NCI-H146 treated with DMSO at 0.1 percent for 48 hours (cell line): ENCODE data around the gene ZNF550.
A peak's percentile ranks its signal among the peaks of the same experiment; 100 is the strongest.
"Not testable (repeated sequence)": the region's sequence is repeated elsewhere in the genome, so short reads cannot be mapped to it uniquely, and the experiment has no call there.

Source experiments
- DNase-seq: peaks from one replicate; lab custom pipeline; 2025; ENCODE audit not compliant: unreplicated experiment; lab: John Stamatoyannopoulos, UW

The ZNF550 gene

DNA sequence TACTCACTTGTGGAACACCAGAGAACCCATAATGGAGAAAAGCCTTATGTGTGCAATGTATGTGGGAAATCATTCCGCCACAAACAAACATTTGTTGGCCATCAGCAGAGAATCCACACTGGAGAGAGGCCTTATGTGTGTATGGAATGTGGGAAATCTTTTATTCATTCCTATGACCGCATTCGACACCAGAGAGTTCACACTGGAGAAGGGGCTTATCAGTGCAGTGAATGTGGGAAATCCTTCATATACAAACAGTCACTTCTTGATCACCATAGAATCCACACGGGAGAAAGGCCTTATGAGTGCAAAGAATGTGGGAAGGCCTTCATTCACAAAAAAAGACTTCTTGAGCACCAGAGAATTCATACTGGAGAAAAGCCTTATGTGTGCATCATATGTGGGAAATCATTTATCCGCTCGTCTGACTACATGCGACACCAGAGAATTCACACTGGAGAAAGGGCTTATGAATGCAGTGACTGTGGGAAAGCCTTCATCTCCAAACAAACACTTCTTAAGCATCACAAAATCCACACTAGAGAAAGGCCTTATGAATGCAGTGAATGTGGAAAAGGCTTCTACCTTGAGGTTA is 21.6 kb downstream of the ZNF550 start:
- DNase-seq: no peak

DNA sequence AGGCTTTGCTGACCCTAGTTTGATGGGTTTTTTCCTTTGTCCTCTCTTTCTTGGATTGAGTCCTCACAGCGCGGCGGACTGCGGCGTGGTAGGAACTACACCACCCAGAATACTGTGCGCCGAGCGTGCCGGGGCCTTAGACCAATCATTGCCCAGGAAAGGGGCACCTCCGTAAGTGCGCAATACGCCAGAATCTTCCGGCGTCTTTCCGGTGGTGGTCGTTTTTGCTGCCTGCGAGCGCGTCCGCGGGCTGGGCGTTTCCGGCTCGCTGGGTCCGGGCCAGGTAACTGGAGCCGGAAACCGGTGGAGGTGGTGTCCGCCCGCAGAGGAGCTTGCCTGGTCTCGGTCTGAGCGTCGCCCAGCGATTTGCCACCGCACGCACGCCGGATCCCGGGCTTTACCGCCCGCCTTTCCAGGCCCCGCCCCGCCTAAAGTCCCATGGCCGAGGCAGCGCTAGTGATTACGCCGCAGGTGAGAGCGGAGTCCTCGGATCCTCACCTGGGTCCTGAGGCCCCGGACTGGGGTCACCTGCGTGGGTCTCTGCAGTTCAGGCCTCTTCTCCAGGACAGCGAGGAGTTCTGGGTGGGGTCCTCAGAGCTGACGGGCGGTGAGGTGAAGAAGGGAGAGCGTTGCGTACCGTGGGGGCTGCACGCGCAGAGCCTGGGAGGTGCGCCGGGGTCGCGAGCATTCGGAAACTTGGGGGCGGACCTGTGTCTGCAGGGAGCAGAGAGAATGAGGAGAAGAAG is 32.4 kb downstream of the ZNF550 start, which contains the start of gene ZNF549:
TSS of gene ZNF549 (plus strand) at position 221 of the 746 bp plus-strand sequence. CDS start at position 439, 218 bp downstream.
- DNase-seq: peak; percentile 84

DNA sequence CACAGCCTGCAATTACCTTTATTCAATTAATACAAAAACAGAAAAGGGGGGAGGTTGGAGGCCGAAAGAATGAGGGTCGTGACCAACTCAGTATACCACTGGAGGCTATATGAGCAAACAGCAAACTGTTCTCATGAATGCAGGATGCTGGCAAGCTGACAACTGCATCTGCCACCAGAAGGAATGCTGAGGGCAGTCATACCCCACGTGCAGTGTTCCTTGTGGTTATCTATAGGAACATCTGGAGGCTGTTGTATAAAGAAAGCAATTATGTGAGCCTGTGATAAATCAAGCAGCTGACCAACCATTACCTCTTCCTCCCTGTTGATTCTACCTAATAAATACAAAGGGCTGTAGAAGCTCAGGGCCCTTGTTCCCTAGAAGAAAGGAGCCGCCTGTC is 41.6 kb downstream of the ZNF550 start:
- DNase-seq: not testable (repeated sequence)

DNA sequence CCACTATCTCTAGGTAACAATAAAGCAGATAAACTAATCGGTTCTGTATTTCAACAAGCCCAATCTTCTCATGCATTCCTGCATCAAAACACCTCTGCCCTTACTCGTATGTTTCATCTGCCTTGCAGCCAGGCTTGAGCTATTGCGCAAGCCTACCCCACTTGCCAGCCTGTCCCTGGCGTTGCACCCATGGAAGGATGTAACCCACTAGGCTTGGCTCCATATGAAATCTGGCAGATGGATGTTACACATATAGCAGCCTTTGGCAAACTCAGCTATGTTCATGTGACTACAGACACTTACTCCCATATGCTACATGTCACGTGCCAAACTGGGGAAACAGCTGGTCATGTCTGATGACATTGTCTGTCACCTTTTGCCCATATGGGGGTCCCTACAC is 44.4 kb downstream of the ZNF550 start:
- DNase-seq: no peak

DNA sequence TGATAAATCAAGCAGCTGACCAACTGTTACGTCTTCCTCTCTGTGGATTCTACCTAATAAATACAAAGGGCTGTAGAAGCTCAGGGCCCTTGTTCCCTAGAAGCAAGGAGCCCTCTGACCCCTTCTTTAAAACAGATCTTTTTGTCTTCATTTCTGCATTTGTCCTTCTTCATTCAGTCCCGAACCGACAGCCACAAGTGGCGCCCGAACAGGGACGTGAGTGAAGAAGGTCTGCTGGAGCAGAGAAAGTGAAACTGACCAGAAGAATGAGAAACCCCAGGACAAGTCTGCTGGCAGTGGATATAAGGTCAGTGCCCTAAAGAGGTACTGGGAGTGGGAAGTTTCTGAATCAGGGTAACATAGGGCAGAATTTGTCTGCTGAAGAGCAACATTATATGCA is 46.8 kb downstream of the ZNF550 start:
- DNase-seq: no peak

DNA sequence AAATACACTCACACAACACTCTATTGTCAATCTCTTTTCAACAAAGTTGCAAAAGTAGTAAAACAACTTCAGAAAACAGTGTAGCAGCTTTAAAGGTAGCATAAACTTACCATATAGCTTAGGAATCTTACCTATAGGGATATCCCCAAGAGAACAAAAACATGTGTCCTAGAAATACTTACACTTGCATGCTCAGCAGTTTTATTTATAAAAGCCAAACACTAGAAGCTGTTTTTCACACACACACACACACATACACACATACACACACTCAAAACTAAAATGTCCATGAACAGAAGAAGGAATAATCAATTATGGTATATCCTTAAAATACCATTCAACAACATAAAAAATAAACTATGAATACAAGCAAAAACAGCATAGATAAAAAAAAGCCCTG is 48.2 kb downstream of the ZNF550 start:
- DNase-seq: no peak

DNA sequence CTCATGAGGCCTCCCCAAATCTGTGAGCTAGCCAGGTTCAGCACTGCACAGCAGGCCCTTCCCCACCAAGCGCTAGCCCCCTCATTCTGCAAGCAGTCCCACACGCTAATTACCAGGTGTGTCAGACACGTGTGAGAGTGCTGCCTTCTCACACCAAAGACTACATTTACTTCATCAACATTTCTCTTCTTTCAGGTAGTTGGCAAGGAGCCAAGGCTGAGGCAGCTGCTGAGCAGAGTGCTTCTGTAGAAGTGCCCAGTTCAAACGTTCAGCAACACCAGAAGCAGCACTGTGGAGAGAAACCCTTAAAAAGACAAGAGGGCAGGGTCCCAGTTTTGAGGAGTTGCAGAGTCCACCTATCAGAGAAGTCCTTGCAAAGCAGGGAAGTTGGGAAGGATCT is 53.5 kb downstream of the ZNF550 start:
- DNase-seq: no peak

DNA sequence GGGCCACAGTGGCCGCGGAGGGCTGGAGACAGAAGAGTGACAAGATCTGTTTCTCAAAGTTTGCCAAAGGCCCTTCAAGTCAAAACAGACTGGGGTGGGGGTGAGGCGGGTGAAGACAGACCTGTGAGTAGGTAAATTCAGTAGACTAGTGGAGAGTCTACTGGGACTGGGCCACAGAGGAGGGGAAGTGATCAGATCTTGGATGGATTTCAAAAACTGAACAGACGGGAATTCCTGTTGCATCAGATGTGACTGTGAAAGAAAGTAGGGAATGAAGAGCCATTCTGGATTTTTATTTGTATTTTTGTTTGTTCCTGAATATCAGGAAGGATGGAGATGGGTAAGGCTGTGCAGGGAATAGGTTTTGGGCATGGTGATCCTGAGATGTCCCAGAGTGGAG is 59.3 kb downstream of the ZNF550 start:
- not testable (repeated sequence) for DNase-seq

DNA sequence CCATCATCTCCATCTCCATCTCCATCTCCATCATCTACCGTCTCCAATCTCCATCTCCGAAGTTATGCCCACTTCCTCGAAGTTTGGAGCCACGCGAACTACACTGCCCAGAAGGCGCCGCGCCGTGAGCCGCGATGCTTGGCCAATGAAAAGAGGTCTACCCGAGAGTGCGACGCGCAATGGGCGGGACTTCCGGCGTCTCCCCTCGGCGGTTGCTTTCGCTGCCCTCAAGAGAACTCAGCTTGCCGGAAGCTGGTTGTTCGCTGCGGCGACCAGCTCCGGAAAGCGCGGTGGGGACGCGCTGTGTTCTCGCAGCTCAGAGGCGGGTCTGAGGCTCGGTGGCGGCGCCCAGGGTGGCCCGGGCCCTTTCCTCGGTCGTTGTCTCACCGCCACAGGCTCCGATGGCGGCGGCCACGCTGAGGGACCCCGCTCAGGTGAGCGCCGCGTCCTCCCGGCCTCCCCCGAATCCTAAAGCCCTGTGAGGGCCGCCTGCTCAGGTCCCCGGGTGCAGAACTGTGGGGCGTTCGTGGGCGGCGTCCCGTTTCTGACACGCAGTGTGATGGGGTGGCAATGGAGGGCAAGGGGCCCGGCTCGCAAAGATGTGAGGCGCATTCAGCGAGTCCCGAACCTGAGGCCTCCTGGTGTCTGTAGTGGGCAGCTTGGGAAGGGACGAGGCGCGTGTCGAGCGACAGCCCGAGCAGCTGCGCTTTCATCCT is 59.8 kb downstream of the ZNF550 start, which contains the start of gene ZNF773:
TSS of gene ZNF773 (plus strand) at position 259 of the 716 bp plus-strand sequence. CDS start at position 402, 143 bp downstream.
- peak; percentile 85 for DNase-seq

DNA sequence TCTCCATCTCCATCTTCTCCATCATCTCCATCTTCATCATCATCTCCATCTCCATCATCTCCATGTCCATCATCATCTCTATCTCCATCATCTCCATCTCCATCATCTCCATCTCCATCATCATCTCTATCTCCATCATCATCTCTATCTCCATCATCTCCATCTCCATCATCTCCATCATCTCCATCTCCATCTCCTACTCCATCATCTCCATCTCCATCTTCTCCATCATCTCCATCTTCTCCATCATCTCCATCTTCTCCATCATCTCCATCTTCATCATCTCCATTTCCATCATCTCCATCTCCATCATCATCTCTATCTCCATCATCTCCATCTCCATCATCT is 60.4 kb downstream of the ZNF550 start:
- DNase-seq: not testable (repeated sequence)

DNA sequence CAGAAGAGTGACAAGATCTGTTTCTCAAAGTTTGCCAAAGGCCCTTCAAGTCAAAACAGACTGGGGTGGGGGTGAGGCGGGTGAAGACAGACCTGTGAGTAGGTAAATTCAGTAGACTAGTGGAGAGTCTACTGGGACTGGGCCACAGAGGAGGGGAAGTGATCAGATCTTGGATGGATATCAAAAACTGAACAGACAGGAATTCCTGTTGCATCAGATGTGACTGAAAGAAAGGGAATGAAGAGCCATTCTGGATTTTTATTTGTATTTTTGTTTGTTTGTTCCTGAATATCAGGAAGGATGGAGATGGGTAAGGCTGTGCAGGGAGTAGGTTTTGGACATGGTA is 71.4 kb downstream of the ZNF550 start:
- DNase-seq: not testable (repeated sequence)

DNA sequence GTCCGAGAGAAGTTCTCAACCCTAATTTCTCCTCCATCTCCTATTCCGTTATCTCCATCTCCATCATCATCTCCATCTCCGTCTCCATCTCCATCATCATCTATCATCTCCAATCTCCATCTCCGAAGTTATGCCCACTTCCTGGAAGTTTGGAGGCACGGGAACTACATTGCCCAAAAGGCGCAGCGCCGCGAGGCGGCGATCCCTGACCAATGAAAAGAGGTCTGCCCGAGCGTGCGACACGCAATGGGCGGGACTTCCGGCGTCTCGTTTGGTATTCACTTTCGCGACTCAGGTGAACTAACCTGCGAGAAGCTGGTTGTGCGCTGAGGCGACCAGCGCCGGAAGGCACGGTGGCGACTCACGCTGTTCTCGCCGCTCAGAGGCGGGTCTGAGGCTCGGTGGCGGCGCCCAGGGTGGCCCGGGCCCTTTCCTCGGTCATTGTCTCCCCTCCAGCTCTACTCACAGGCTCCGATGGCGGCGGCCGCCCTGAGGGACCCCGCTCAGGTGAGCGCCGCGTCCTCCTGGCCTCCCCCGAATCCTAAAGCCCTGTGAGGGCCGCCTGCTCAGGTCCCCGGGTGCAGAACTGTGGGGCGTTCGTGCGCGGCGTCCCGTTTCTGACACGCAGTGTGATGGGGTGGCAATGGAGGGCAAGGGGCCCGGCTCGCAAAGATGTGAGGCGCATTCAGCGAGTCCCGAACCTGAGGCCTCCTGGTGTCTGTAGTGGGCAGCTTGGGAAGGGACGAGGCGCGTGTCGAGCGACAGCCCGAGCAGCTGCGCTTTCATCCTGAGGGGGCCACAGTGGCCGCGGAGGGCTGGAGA is 72.0 kb downstream of the ZNF550 start, which contains the start of gene ZNF419:
TSS of gene ZNF419 (plus strand) at position 274 of the 822 bp plus-strand sequence. CDS start at position 475, 201 bp downstream.
- DNase-seq: peak; percentile 71
